Stomach (tissue), 9 donors: ENCODE data around the gene GDF11. TPM values are rescaled to one million over a fixed set of nuclear protein-coding genes. Genes with fewer than 3 reads are reported as not detected.
"Not testable (repeated sequence)": the region's sequence is repeated elsewhere in the genome, so short reads cannot be mapped to it uniquely, and the experiment has no call there.

Experiments
- DNase-seq, 2 donors: peaks; one replicate each; pipeline versions ENCODE4 v3.0.0 to v3.0.0-alpha.2; 2013 to 2019
- H3K27ac ChIP-seq, 5 donors: fragments of 200-600 bp in 4 of 5; sonication (generic) in 4 of 5; one replicate each; pipeline ENCODE4 v1.5.1; 2013 to 2019; ENCODE audit warnings: mild to moderate bottlenecking in 1 of 5, moderate library complexity in 1 of 5
- H3K27me3 ChIP-seq, 3 donors: fragments of 200-600 bp; sonication (generic); one replicate each; pipeline ENCODE4 v1.5.1; 2017 to 2019; ENCODE audit warnings: mixed run types in 1 of 3
- H3K36me3 ChIP-seq, 4 donors: fragments of 200-600 bp; sonication (generic); 1 replicate in 3 of 4; 2 replicates in 1 of 4; pipeline ENCODE4 v1.5.1; 2016 to 2019
- H3K4me1 ChIP-seq, 4 donors: fragments of 200-600 bp; sonication (generic); one replicate each; pipeline ENCODE4 v1.5.1; 2016 to 2019
- H3K4me3 ChIP-seq, 4 donors: fragments of 200-600 bp; sonication (generic) in 3 of 4; one replicate each; pipeline ENCODE4 v1.5.1; 2016 to 2019; ENCODE audit warnings: mild to moderate bottlenecking in 1 of 4
- H3K9me3 ChIP-seq, 4 donors: fragments of 200-600 bp; sonication (generic); one replicate each; pipeline ENCODE4 v1.5.1; 2016 to 2019
- CTCF ChIP-seq, 7 experiments: fragments of 450-650 bp in 4 of 7; fragments of 200-600 bp in 3 of 7; sonication (generic) in 3 of 7; IDR thresholded peaks; one replicate each; pipeline ENCODE4 v1.5.1; 2016 to 2019; ENCODE audit warnings: antibody characterized with exemption in 7 of 7, control low read depth in 2 of 7, mild to moderate bottlenecking in 1 of 7
- EP300 ChIP-seq: sonication (generic); formaldehyde crosslinking; IDR thresholded peaks from one replicate; pipeline ENCODE4 v1.6.1; 2017; ENCODE audit warnings: antibody characterized with exemption
- POLR2A ChIP-seq, 4 donors: fragments of 450-650 bp; IDR thresholded peaks; one replicate each; pipeline ENCODE4 v1.6.1; 2016; ENCODE audit warnings: antibody characterized with exemption in 4 of 4, control low read depth in 2 of 4, mild to moderate bottlenecking in 1 of 4, moderate library complexity in 1 of 4
- POLR2AphosphoS5 ChIP-seq, 3 donors: sonication (generic); formaldehyde crosslinking; IDR thresholded peaks; one replicate each; pipeline ENCODE4 v1.6.1; 2016; ENCODE audit warnings: antibody characterized with exemption in 3 of 3
- WGBS, 5 donors: extraction: QIAGEN DNeasy Blood & Tissue Kit in 3 of 5; methylation state at CpG; one replicate each; pipeline versions ENCODE4 v1.1.5 to v1.1.7; 2013 to 2018; 5-methylcytosine and 5-hydroxymethylcytosine counted together
- intact Hi-C: fragments of 100-400 bp; cut with DNase I; formaldehyde crosslinking; loops from one replicate; pipeline ENCODE4 v1.15.1; 2023; ENCODE audit warnings: low total_unique reads
- polyA plus RNA-seq, 3 donors: library from polyadenylated mRNA; stranded (reverse); fragments of 200-250 nt; gene quantifications; one replicate each; pipeline ENCODE4 v1.2.3, GENCODE V29; 2013
- total RNA-seq, 5 donors: library from RNA; depleted of rRNA; stranded (reverse); fragments of >200 nt; gene quantifications; one replicate each; pipeline versions ENCODE4 v1.1.0 to v1.2.3, GENCODE V29; 2014 to 2016
- donor health status: healthy with polysubstance abuse.
- donor health status: Bipolar disorder and iron deficiency.
- donor health status: healthy.

GDF11 gene
- total and polyA plus RNA-seq, 8 donors, result 0.29 to 6.5 (median 2.6) TPM

GRCh38 chr12:55757701-55758100 lies 14.8 kb downstream of the GDF11 start:
- H3K27me3 ChIP-seq, result no peaks in the 10 kb centered on the region
- TF ChIP-seq POLR2AphosphoS5 (IDR thresholded peaks at IDR 0.05) (no peak), EP300 (no peak), POLR2A (IDR thresholded peaks at IDR 0.05) (no peak), CTCF (IDR thresholded peaks at IDR 0.05) (no peak)
- 77 to 84% (median 81%) methylated on average over 2 of the region's 2 CpGs for WGBS, 5 donors
- H3K4me1 ChIP-seq, result no peaks in the 10 kb centered on the region
- no peak for DNase-seq
- intact Hi-C loops, result no loop called here
- no peaks in the 10 kb centered on the region for H3K9me3 ChIP-seq
- no peak overlapping the region for H3K4me3 ChIP-seq
- H3K27ac ChIP-seq, result no peak overlapping the region
- peaks cover 40 to 99% (median 94%) of the 10 kb centered on the region in 4 donors for H3K36me3 ChIP-seq

DNA sequence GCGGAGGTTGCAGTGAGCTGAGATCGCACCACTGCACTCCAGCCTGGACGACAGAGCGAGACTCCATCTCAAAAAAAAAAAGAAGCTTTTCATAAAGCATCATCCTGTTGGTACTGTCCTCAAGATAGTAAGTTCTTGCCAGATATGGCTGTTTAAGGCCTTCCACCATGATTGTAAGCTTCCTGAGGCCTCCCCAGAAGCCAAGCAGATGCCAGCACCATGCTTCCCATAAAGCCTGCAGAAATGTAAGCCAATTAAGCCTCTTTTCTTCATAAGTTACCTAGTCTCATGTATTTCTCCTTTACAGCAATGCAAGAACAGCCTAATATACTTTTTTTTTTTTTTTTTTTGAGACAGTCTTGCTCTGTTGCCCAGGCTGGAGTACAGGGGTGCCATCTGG lies 15.7 kb downstream of the GDF11 start:
- intact Hi-C loops, DNase-seq, H3K4me1 ChIP-seq, H3K27me3 ChIP-seq, H3K4me3 ChIP-seq, H3K9me3 ChIP-seq, H3K27ac ChIP-seq: not testable (repeated sequence)
- H3K36me3 ChIP-seq, result peaks cover 33 to 99% (median 94%) of the 10 kb centered on the region in 4 donors
- 95 to 100% (median 99%) methylated on average over 4 of the region's 4 CpGs for WGBS, 5 donors

- Histone ChIP-seq H3K27ac (no peak overlapping the region), H3K36me3 (peaks cover 33 to 92% (median 83%) of the 10 kb centered on the region in 4 donors), H3K9me3 (no peaks in the 10 kb centered on the region), H3K4me1 (no peaks in the 10 kb centered on the region), H3K27me3 (no peaks in the 10 kb centered on the region), H3K4me3 (no peak overlapping the region)
- intact Hi-C loops, result no loop called here
- TF ChIP-seq POLR2AphosphoS5 (IDR thresholded peaks at IDR 0.05), result no peak
- no peak for TF ChIP-seq POLR2A (IDR thresholded peaks at IDR 0.05)
- TF ChIP-seq CTCF (IDR thresholded peaks at IDR 0.05), result no peak
- TF ChIP-seq EP300, result no peak
- 87 to 95% (median 93%) methylated on average over 6 of the region's 6 CpGs for WGBS, 5 donors
- DNase-seq, result no peak
Observed at GRCh38 chr12:55760663-55761062, 17.7 kb downstream of the GDF11 start.

GRCh38 chr12:55762646-55763045 lies 19.7 kb downstream of the GDF11 start:
- no peaks in the 10 kb centered on the region for H3K4me1 ChIP-seq
- H3K36me3 ChIP-seq, result peaks cover 18 to 87% (median 80%) of the 10 kb centered on the region in 4 donors
- H3K9me3 ChIP-seq, result no peaks in the 10 kb centered on the region
- H3K27ac ChIP-seq, result no peak overlapping the region
- TF ChIP-seq EP300 (no peak), POLR2A (IDR thresholded peaks at IDR 0.05) (no peak), POLR2AphosphoS5 (IDR thresholded peaks at IDR 0.05) (no peak), CTCF (IDR thresholded peaks at IDR 0.05) (no peak)
- intact Hi-C loops, result no loop called here
- no peak overlapping the region for H3K4me3 ChIP-seq
- no peaks in the 10 kb centered on the region for H3K27me3 ChIP-seq
- DNase-seq, result no peak

DNA sequence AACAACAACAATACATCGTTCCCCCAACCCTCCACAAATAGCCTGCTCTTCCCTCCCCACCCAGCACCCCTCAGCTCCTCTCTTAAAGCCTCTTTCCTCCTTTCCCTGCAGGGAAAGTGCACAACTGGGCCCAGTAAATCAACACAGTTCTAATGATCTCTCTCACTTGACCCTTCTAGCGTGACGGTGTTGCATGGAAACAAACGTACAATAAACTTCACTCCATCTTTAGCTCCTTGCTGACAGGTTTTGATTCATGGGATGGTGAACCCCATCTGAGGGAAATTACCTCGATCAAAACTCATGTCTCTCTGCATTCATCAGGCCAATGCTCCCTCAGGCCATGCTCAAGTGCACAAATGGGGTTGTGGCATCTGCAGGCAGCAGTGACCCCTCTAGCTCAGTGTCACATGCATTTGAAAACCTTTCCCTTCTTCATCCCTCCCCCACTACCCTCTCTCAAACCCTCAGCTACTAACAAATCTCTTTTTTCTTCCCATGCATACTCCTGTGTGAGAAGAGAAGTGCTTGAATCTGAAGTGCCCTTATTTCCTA lies 22.9 kb downstream of the GDF11 start:
- no peak for TF ChIP-seq CTCF (IDR thresholded peaks at IDR 0.05)
- 64 to 84% (median 84%) methylated on average over 5 of the region's 5 CpGs for WGBS, 5 donors
- Histone ChIP-seq H3K4me3 (no peak overlapping the region), H3K36me3 (peaks cover 5 to 86% (median 70%) of the 10 kb centered on the region in 4 donors), H3K27ac (no peak overlapping the region), H3K4me1 (no peaks in the 10 kb centered on the region), H3K9me3 (no peaks in the 10 kb centered on the region), H3K27me3 (no peaks in the 10 kb centered on the region)
- DNase-seq, result no peak
- intact Hi-C loops, result no loop called here
